HG02973 (cell line): ENCODE data around the gene STK39.

Source experiments
- ATAC-seq: cut with Tn5 transposase; IDR thresholded peaks from one replicate; pipeline ENCODE4 v1.9.1; 2021; ENCODE audit warnings: moderate library complexity; ENCODE audit not compliant: unreplicated experiment

The STK39 gene

DNA sequence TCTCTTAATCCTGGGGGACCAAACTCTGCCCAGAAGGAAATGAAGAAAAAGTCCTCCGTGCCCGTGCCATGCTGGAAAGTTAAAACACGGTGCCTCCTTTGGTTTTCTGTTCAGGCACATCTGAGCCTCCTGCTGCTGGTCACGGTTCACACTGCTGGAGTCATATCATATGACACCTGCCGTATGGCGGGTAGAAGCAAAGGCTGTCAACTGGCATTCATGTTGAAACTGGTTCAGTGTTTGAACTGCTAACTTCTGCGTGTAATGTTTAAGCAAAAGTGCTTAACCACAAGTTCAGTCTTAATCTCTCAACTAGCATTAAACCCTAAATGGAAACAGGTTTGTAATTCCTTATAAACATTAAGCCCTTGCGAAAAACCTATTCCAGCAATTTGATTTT, 3.1 kb downstream of the STK39 start:
- ATAC-seq: no peak

DNA sequence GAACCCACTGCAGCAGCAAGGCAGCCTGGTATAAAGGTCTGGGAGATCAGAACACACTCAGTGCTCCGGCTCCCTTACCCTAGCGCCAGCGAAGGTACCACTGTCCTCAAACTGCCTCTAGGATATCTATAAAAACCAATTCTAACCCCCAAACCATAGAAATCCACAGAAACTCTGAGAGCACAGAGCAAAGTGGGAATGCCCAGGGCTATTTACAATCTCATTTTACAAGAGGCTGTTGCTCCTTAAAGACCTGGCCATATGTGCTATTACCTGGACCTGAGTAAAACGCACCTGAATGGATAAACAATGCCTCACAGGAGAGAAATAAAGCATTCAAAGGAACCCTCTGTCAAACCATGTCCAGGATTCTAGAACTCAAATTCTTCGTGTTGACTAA, 4.3 kb downstream of the STK39 start:
- ATAC-seq: no peak

DNA sequence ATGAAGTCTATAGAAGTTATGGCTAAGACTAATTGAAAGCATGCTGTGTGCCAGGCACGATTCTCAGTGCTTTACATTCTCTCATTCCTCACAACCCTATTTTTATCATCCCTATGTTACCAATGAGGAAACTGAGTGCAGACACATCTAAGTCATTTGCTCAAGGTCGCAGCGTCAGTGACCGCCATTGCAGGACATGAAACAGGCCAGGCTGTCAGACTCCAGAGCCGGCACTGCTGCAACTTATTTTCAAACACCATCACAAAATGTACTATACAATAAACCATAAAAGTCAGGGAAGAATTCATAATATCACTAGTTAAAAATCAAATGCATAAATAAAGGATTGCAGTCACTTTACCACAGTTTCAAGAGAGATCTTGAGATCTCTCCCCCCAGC, 5.6 kb downstream of the STK39 start:
- ATAC-seq: no peak

DNA sequence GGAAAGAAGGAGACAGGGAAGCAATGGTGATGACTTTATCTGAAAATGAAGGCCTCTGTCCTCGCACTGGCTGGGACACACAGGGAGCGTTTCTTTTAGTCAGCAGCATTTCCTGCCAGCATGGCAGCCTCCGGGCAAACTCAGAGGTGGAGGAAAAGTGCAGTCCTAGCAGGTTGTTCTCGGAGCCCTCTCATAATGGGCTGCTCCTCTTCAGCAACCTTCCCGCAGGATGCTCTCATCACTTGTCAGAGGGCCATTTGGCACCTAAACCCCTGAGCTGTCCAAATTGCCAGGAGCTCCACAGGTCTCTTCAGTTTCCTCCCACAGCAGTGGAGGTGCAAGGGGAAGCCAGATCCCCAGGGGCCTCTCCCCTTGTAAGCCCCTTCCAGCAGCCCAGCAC, 6.2 kb downstream of the STK39 start:
- ATAC-seq: no peak

DNA sequence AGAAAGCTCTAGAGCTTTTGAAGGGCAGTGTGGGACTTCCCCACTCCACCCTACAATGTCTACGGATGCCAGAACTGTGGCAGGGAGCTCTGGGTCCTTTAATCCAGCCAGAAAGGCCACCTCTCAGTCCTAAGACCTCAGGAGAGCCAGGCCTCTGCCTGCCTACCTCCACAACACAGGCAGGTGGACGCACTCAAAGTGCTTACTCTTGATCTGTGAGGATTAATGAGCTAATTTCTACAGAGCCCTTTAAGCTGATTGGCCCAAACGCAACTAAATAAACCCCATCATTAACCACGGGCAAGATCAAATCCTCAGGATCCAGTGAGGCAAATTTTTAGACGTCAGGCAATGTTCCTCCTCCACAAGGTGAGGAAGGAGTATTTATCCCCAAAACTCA, 8.1 kb downstream of the STK39 start:
- no peak for ATAC-seq

DNA sequence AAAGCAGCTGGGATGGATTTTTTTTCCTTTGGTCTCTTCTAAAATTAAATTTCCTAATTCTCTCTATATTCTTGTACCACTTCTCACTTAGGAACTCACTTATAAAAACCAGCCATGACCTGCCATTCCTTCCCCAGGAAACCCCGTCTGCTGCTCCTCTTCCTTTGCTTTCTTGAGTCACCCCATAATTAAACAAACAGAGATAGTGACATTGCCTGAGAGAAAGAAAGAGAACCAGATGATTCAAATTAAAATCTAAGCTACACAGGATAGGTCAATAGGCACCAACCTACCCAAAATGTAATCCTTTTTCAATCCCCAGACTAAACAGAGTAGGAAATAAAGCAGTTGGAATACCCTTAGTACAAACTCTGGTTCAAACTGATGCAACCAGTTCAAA, 9.7 kb downstream of the STK39 start:
- ATAC-seq: no peak

DNA sequence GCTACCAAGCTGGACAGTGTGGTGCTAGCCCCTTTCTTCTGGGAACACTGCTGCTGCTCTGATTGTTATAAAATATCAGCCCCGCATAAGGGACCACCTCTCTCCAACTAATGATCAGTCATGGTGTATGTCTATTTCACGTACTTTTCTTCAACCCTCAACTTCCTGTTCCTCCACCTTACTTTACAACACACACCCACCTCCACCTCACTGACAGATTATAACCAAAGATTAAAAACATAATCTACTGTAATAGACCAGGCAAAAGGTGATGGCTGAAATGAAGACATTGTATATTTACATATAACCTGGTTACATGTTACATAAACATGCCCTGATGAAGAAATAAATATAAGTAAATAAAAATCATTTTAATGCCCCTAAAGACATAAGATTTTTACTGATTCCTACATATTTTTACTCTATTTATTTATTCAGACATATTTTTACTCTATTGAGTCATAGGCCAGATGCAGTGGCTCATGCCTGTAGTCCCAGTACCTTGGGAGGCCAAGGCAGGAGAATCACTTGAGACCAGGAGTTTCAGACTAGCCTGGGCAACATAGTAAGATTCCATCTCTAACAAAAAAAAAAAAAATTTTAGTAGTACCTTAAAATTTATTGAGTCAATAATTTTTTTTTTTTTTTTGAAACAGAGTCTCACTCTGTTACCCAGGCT, 12.8 kb downstream of the STK39 start:
- no peak for ATAC-seq

DNA sequence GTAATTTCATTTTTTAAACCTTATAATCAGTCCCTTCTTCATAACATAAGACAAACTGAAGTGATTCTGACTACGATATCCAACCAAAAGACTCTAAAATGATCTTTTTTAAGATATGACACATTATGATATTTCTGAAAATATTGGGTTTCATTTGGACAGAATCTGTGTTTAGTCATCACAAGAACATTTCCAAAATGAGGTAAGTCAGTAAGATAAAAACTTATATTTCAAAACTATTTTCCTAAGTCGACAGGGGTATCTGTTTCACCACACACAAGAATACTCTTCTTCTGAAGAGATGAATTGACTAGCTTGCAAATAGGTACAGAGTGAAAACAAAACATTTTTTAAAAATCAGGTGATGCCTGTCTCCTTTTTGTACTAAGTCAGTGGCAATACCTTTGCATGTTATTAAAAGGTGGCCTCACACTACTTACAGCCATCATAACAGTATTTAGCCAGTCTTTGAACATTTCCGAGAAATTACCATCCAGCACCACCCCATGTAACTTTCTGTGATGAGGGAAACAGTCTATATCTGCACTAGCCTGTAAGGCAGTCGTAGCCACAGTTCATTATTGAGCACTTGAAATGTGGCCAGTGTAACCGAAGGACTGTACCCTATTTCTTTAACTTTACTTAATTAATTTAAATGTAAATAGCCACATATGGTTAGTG, 13.5 kb downstream of the STK39 start:
- ATAC-seq: no peak

DNA sequence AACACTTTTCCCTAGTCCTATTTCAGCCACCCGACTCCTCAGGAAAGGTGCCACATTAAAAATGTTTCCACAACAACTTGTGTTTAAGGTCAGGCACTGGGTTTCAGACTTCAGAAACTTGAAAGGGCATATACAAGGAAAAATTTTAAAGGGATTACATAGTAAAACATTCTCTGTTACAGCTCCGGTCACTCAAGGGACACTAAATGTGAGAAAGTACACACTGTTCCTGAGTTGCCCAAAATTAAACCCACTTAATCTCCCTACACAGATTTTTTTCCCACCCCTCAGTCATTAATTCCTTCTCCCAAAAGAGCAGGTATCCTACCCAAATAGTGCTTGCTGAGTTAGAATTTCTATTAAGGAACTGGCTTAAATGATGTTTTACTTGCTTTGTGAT, 14.2 kb downstream of the STK39 start:
- no peak for ATAC-seq

DNA sequence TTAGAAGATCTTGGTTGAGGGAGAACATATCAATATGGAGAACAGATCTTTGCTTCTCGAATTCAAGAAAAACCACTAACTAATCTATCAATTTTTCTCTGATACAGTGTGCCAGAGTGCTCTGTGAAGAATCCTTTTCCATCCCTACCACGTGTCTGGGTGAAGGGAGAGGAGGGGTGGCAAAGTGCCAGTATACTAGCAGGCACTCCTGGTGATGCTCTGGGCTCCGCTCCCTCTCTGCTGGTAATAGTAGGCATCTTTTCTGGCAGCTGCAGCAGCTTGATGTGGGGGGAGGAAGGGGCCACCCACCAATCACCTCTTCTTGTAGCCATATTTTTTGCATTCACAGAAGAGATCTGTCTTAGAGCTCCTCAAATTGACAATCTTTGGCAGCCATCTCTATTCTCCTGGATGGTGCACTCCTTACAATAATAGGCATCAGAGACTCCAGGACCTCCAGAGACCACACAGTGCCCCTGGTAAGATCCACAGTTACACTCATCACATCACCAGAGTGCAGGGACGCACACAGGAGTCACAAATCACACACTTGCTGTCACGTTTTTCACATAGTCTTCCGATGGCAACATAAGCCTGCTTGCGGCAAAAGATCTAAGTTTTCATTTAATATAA, 15.7 kb downstream of the STK39 start:
- no peak for ATAC-seq

DNA sequence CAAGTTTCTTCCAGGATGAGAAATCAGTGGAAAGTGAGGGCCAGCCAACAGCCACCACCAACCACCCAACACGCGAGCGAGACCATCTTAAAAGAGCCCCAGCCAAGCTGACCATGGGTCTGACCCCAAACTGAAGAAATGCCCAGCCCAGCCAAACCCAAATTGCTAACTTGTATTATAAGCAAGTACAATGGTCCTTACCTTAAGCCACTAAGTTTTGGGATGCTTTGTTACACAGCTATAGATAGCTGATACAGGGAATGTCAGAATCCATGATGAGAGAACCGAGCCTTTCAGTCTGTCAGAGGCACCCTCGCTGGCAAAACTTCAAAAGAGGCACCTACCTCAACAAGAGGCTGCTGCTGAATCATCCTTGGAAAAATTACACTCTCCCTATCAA, 17.0 kb downstream of the STK39 start:
- no peak for ATAC-seq

DNA sequence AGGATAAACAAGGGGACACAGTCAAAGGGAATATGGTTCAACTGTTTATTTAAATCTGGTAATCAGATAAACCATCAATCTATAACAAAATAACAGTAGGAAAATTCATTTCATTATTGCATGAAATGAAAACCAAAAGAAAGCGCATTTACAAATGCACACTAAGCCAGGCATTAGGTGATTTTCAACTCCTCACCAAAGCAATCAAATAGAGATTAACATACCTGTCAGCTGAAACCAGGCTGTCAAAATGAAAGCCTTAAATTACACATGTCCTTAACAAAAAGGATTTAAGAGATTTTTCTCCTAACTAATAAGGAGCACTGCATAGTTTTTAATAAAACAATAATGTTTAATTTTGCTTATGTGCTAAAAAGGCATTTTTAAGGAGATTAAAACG, 23.0 kb downstream of the STK39 start:
- no peak for ATAC-seq

DNA sequence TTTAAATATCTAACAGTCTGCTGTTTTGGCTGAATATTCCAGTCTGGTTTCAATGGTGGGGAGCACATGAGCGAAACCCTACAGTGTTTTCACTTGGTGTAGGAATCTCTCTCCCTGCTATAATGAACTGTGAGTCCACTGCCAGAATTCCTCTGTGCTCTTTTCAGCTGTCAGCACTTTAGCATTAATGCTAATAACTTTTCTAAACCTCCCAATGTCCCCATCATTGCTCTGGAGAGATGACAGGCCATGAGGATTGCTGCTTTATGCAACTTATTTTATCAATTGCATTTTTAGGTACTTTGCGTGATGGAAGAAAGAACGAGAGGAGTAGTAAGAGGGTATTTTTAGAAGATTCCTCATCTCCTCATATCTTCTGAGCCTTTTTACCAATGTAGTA, 25.3 kb downstream of the STK39 start:
- no peak for ATAC-seq

DNA sequence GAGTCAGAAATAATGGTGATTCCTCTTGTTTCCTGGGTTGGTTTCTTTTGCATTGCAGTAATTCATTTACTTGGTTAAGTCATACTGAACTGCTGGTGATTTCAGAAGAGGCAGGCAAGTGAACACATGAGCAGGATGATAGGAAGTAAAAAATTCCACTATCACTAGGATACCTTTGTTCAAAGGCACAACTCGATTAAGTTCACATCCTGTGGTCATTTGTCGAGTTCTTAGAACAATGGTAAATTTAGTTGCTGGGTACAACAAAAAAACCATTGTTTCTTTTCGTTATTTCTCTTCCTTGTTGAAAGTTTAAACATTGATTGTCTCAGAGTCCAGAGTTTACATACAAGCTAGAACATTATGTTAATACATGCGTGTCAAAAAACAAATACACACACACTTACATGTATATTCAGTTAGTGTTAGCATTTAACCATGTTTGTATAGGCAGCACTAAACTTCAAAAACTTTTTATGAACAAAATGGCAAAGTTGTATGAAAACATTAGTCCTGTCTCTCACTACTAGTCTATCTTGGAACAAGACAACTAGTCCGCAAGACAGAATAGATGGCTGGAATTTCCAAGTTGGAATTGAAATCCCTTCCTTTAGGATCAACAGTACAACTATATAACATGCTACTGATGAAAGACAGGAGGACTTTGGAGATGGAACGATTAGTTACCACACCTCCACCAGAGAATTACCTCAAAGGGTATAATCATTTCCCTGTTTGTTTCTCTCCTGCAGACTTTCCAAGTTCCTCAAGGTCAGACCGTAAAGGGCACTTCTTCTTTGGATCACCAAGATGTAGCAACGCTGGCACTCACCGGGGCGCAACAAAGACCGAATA, 26.2 kb downstream of the STK39 start:
- no peak for ATAC-seq

DNA sequence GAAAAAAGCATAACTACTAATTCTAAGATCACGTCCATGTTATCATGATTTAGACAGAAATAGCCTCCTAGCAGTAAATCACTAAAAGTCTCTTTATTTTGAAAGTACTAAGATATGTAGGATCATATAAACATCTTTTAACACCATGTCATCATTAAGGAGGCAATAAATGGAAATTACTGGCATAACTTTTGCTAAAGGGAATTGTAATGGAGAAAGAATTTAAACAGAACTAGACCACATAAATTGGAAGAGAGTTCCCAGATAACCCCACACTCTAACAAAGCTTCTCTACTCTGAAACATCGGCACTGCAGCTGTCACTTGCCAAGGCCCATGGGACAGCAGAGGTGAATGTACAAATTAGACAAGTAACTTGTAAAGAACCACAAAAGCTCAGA, 29.5 kb downstream of the STK39 start:
- ATAC-seq: no peak

DNA sequence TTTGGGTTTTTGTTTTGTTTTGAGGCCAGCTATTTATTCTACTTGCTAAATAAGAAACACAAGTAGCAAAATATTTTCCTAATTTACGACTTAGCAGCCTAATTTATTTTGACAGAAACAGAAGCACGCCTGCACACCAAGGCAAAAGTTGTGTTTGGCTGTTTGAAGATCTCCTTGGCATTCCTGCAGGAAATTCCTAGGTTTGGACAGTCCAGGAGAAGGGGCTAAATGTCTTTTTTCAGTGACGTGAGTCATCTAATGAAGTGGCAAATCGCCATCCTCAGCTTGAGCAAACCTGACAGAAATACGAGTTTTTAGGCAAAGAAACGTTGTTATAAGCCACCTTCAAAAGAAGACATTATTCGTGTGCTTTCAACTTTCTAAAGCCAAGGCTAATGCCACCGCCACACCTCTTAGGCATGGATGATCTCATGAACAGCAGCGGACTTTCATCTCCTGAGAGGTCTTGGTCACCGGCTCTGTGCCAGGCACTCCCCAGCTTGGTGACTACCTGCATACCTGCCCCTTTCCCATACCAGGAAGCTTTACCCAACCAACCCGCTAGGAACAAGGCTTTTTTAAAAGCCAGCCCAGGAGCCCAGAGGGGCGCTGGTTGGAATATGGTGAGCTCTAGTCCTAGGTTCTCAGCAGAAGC, 30.9 kb downstream of the STK39 start:
- no peak for ATAC-seq

DNA sequence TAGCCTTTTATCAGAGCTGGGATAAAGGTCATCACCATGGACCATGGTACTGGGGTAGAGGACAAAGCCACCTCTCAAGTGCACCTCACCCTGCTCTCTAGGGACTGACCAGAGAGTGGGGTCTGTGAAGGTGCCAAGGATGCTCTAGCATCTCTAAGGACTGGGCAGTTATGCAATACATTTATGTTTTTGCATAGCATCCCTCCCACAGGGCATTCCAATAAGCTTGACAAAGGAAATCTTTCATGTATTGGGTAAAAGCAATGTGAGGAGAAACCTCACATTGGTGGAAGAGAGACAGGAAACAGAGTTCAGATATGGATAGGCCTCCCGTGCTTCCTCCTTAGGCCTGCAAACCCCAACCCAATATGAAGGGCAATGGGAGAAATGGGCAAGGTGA, 31.6 kb downstream of the STK39 start:
- no peak for ATAC-seq

DNA sequence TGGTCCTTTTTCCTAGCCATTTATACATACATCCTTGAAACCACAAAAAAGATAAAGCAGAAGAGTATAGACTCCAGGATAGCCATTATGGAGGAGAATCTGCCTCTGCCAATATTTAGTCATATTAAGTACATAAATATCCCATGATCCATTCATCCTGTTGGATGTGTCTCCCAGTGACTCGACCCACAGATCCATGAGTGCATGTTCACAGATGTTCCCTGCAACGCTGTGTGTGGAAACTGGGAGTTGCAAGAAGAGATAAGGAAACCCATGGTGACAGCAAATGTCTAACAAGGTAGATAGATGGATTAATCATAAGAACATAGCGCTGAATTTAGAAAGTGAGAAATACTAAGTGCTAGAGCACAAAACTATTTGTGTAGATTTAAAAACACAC, 34.5 kb downstream of the STK39 start:
- ATAC-seq: no peak

DNA sequence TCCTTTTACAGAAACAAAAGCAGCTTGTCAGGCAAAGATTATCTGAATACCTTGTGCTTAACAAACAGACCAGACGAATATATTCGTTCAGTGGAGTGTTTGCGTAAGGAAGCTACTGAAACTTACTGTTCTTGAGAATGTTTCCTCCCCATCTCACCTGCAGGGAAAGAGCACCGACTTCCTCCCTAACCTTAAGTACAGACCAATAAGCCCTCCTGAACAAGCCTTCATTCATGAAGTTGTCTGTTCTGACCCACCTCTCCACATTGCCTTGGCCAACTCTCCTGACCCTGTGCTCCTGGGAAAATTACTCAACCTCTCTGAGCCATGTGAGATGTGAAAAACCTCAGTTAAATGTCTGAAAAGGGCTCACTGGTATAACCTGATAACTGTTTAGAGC, 35.2 kb downstream of the STK39 start:
- no peak for ATAC-seq

DNA sequence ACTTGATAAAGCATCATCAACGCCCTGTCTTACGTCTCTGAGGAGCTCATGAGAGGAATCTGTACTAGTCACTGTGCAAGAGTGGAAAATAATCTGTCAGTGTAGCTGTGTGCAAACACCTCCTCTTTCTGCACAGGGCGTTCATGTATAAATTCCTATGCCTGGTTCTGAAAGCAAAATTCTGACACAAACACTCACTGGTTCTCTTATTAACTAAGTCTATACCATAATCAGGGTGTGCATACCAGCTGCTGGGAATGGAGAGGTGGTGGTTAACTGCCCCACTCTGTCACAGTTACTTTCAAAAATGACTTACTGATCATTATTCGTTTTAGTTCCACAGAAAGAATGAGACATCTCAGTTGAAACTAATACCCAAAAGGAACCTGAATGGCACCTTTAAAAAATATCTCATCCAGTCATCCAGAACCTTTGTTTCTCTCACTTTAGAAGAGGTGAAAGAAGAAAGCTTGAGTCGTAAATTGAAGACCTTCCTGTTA, 35.7 kb downstream of the STK39 start:
- peak; percentile 68 for ATAC-seq
